OCI-LY7 (cell line): ENCODE results near the gene COL4A2. TPM values are rescaled to one million over a fixed set of nuclear protein-coding genes. Genes with fewer than 3 reads are reported as not detected.

Source experiments
- BruUV-seq: library from RNA; stranded (reverse); fragments of 400-500 nt; replicated peaks from 2 replicates; lab custom pipeline; 2021; lab: Mats Ljungman, UMichigan
- CTCF ChIA-PET: fragments of 300-600 bp; sonication (Branson Sonifier 250); formaldehyde crosslinking; loops from one replicate; lab custom pipeline; 2022; ENCODE audit warnings: antibody characterized with exemption; ENCODE audit not compliant: unreplicated experiment; lab: Charles Lee
- POLR2A ChIA-PET: fragments of 300-600 bp; sonication (Branson Sonifier 250); formaldehyde crosslinking; loops from one replicate; lab custom pipeline; 2022; ENCODE audit warnings: antibody characterized with exemption; lab: Charles Lee
- DNase-seq: peaks from one replicate; pipeline ENCODE4 v3.0.0-alpha.2; 2015; ENCODE audit warnings: low spot score
- H2AFZ ChIP-seq: fragments of 200-600 bp; sonication (generic), shearing (Covaris generic); 2 replicates; pipeline ENCODE4 v1.6.1; 2014; ENCODE audit warnings: mild to moderate bottlenecking, antibody characterized with exemption, low read length, moderate library complexity
- H3K27ac ChIP-seq: fragments of 200-600 bp; sonication (generic); 2 replicates; pipeline ENCODE4 v1.5.1; 2014; ENCODE audit warnings: mixed run types, low read depth, mild to moderate bottlenecking, moderate library complexity, low read length, inconsistent platforms; ENCODE audit not compliant: poor library complexity, severe bottlenecking
- H3K36me3 ChIP-seq: fragments of 200-600 bp; sonication (generic); 2 replicates; pipeline ENCODE4 v1.6.1; 2014; ENCODE audit warnings: mild to moderate bottlenecking, antibody characterized with exemption, low read length, moderate library complexity, mixed read lengths; ENCODE audit not compliant: insufficient read depth
- H3K4me1 ChIP-seq: fragments of 200-600 bp; sonication (generic); 2 replicates; pipeline ENCODE4 v1.5.1; 2014; ENCODE audit warnings: mild to moderate bottlenecking, low read length; ENCODE audit not compliant: insufficient read depth, poor library complexity, severe bottlenecking
- H3K4me2 ChIP-seq: fragments of 200-600 bp; sonication (generic); 2 replicates; pipeline ENCODE4 v1.6.1; 2014; ENCODE audit warnings: mild to moderate bottlenecking, low read length
- H3K4me3 ChIP-seq: fragments of 200-600 bp; sonication (generic); 2 replicates; pipeline ENCODE4 v1.5.1; 2014; ENCODE audit warnings: mild to moderate bottlenecking, low read depth, low read length; ENCODE audit not compliant: poor library complexity, severe bottlenecking
- H3K79me2 ChIP-seq: fragments of 200-600 bp; sonication (generic); 2 replicates; pipeline ENCODE4 v1.6.1; 2016; ENCODE audit warnings: low read depth, mild to moderate bottlenecking, low read length, moderate library complexity, mixed read lengths; ENCODE audit not compliant: insufficient read depth
- H3K9me2 ChIP-seq: fragments of 200-600 bp; sonication (generic); 2 replicates; pipeline ENCODE4 v1.6.1; 2016; ENCODE audit warnings: mild to moderate bottlenecking, low read length, mixed read lengths; ENCODE audit not compliant: insufficient read depth
- H3K9me3 ChIP-seq: fragments of 200-600 bp; sonication (generic); 2 replicates; pipeline ENCODE4 v1.6.1; 2014; ENCODE audit warnings: mild to moderate bottlenecking, mixed run types, low read length, mixed read lengths
- H4K20me1 ChIP-seq: fragments of 200-600 bp; sonication (generic); 2 replicates; pipeline ENCODE4 v1.6.1; 2014; ENCODE audit warnings: mild to moderate bottlenecking, antibody characterized with exemption, low read length, moderate library complexity, mixed read lengths; ENCODE audit not compliant: insufficient read depth
- CTCF ChIP-seq: fragments of 200-600 bp; sonication (generic); conservative IDR thresholded peaks from 2 replicates; pipeline ENCODE4 v1.5.1; 2014; ENCODE audit warnings: mild to moderate bottlenecking, antibody characterized with exemption, low read length, moderate library complexity, mixed read lengths
- EZH2phosphoT487 ChIP-seq: fragments of 200-600 bp; sonication (generic); IDR thresholded peaks from 2 replicates; pipeline ENCODE4 v1.6.1; 2018; ENCODE audit warnings: low read depth, borderline replicate concordance, mild to moderate bottlenecking, mixed run types, antibody characterized with exemption, low read length, moderate library complexity, mixed read lengths
- intact Hi-C: fragments of 100-400 bp; cut with micrococcal nuclease; formaldehyde crosslinking; loops from one replicate; pipeline ENCODE4 v1.10.0; 2022; ENCODE audit not compliant: unreplicated experiment
- total RNA-seq, 2 experiments: library from RNA; depleted of rRNA in 1 of 2; stranded (reverse); fragments of >200 nt in 1 of 2; shearing (Covaris generic) in 1 of 2; gene quantifications; 2 replicates each; pipeline ENCODE4 v1.2.3, GENCODE V29; 2014 to 2022

The COL4A2 gene
- total RNA-seq, 2 experiments from 2014 or later = 0.34 TPM; not detected in 1

GRCh38 chr13:110304256-110304655 is 2.8 kb upstream of the COL4A2 start:
- Histone ChIP-seq H3K4me1 (no peaks in the 10 kb centered on the region), H2AFZ (no peak overlapping the region), H3K27ac (no peak overlapping the region), H3K79me2 (no peaks in the 10 kb centered on the region), H3K9me3 (no peaks in the 10 kb centered on the region), H3K36me3 (no peaks in the 10 kb centered on the region), H3K4me3 (no peak overlapping the region), H4K20me1 (no peaks in the 10 kb centered on the region), H3K4me2 (no peak overlapping the region), H3K9me2 (no peaks in the 10 kb centered on the region)
- TF ChIP-seq CTCF = no peak
- TF ChIP-seq EZH2phosphoT487 = no peak
- ChIA-PET POLR2A (no interaction called here), CTCF (no interaction called here)
- DNase-seq = no peak
- intact Hi-C loops = no loop called here
- no TSS peak for BruUV-seq

- BruUV-seq = no TSS peak
- ChIA-PET POLR2A (no interaction called here), CTCF (no interaction called here)
- Histone ChIP-seq H3K9me3 (no peaks in the 10 kb centered on the region), H3K79me2 (no peaks in the 10 kb centered on the region), H2AFZ (no peak overlapping the region), H4K20me1 (no peaks in the 10 kb centered on the region), H3K4me1 (no peaks in the 10 kb centered on the region), H3K27ac (no peak overlapping the region), H3K4me3 (no peak overlapping the region), H3K9me2 (no peaks in the 10 kb centered on the region), H3K4me2 (no peak overlapping the region), H3K36me3 (no peaks in the 10 kb centered on the region)
- DNase-seq = no peak
- no peak for TF ChIP-seq EZH2phosphoT487
- no peak for TF ChIP-seq CTCF
- intact Hi-C loops = no loop called here
These were observed 2.1 kb upstream of the COL4A2 start for GRCh38 chr13:110305001-110305400.

- Histone ChIP-seq H3K4me1 (no peaks in the 10 kb centered on the region), H3K27ac (no peak overlapping the region), H3K9me2 (no peaks in the 10 kb centered on the region), H4K20me1 (no peaks in the 10 kb centered on the region), H2AFZ (no peak overlapping the region), H3K4me2 (no peak overlapping the region), H3K4me3 (no peak overlapping the region), H3K79me2 (no peaks in the 10 kb centered on the region), H3K36me3 (no peaks in the 10 kb centered on the region), H3K9me3 (no peaks in the 10 kb centered on the region)
- intact Hi-C loops = no loop called here
- BruUV-seq = no TSS peak
- DNase-seq = no peak
- ChIA-PET POLR2A (no interaction called here), CTCF (no interaction called here)
- no peak for TF ChIP-seq EZH2phosphoT487
- TF ChIP-seq CTCF = no peak
These were observed 1.5 kb upstream of the COL4A2 start for GRCh38 chr13:110305544-110305943.
